ENCODE data around the gene CBLL1.
A peak's percentile ranks its signal among the peaks of the same experiment; 100 is the strongest.

The CBLL1 gene

GRCh38 chr7:107743567-107744344 lies at the start of gene CBLL1:
CBLL1 (plus strand) TSS chr7:107744142; CDS start chr7:107744164, 22 bp downstream.
- DNase-seq (ENCODE audit: low read depth) = peak; percentile 97

- no peak for DNase-seq (ENCODE audit: low read depth)
Observed at GRCh38 chr7:107694386-107694785, 49.6 kb upstream of the CBLL1 start.

- no peak for DNase-seq (ENCODE audit: low read depth)
Observed at GRCh38 chr7:107696330-107696946, 47.5 kb upstream of the CBLL1 start.

GRCh38 chr7:107697321-107698049 lies 46.5 kb upstream of the CBLL1 start:
- DNase-seq (ENCODE audit: low read depth) = no peak

- no peak for DNase-seq (ENCODE audit: low read depth)
Observed at GRCh38 chr7:107700570-107700969, 43.4 kb upstream of the CBLL1 start.

- DNase-seq (ENCODE audit: low read depth) = no peak
Observed at GRCh38 chr7:107701191-107701590, 42.8 kb upstream of the CBLL1 start.

GRCh38 chr7:107703219-107703618 lies 40.7 kb upstream of the CBLL1 start:
- no peak for DNase-seq (ENCODE audit: low read depth)

GRCh38 chr7:107703872-107704271 lies 40.1 kb upstream of the CBLL1 start:
- no peak for DNase-seq (ENCODE audit: low read depth)

GRCh38 chr7:107708956-107709355 lies 35.0 kb upstream of the CBLL1 start:
- no peak for DNase-seq (ENCODE audit: low read depth)

GRCh38 chr7:107711301-107711700 lies 32.6 kb upstream of the CBLL1 start:
- DNase-seq (ENCODE audit: low read depth) = no peak

GRCh38 chr7:107712025-107712424 lies 31.9 kb upstream of the CBLL1 start:
- no peak for DNase-seq (ENCODE audit: low read depth)

GRCh38 chr7:107712896-107713295 lies 31.0 kb upstream of the CBLL1 start:
- no peak for DNase-seq (ENCODE audit: low read depth)

- no peak for DNase-seq (ENCODE audit: low read depth)
Observed at GRCh38 chr7:107715531-107715930, 28.4 kb upstream of the CBLL1 start.

- no peak for DNase-seq (ENCODE audit: low read depth)
Observed at GRCh38 chr7:107718456-107719193, 25.3 kb upstream of the CBLL1 start.

GRCh38 chr7:107721286-107721685 lies 22.7 kb upstream of the CBLL1 start:
- no peak for DNase-seq (ENCODE audit: low read depth)

- DNase-seq (ENCODE audit: low read depth) = no peak
Observed at GRCh38 chr7:107723255-107723654, 20.7 kb upstream of the CBLL1 start.

GRCh38 chr7:107725138-107725740 lies 18.7 kb upstream of the CBLL1 start:
- DNase-seq (ENCODE audit: low read depth) = no peak

- DNase-seq (ENCODE audit: low read depth) = no peak
Observed at GRCh38 chr7:107726356-107727130, 17.4 kb upstream of the CBLL1 start.

- no peak for DNase-seq (ENCODE audit: low read depth)
Observed at GRCh38 chr7:107728276-107728675, 15.7 kb upstream of the CBLL1 start.

- no peak for DNase-seq (ENCODE audit: low read depth)
Observed at GRCh38 chr7:107742678-107743566, 1.0 kb upstream of the CBLL1 start.

Measured in stimulated activated CD8-positive, alpha-beta memory T cell treated with anti-CD3 and anti-CD28 coated beads, Interleukin-12 subunit alpha, Interleukin-12 subunit beta, amount 100 ng/mL, for 4 hours (primary cell).